ENCODE measurements around the gene PSMA4.
"Not testable (repeated sequence)": the region's sequence is repeated elsewhere in the genome, so short reads cannot be mapped to it uniquely, and the experiment has no call there.

Gene PSMA4

GRCh38 chr15:78540141-78540870 is at the start of gene PSMA4:
PSMA4 (plus strand) TSS chr15:78540444; CDS start chr15:78541928, 1,484 bp downstream.
- peak; percentile 93 for DNase-seq

GRCh38 chr15:78492872-78493271 is 47.4 kb upstream of the PSMA4 start:
- no peak for DNase-seq

- DNase-seq, result no peak
These were observed 38.4 kb upstream of the PSMA4 start for GRCh38 chr15:78501857-78502256.

- DNase-seq, result no peak
These were observed 37.6 kb upstream of the PSMA4 start for GRCh38 chr15:78502641-78503040.

GRCh38 chr15:78506971-78507830 is 33.0 kb upstream of the PSMA4 start, which contains the start of gene HYKK:
HYKK (plus strand) TSS chr15:78507577; CDS start chr15:78513089, 5,512 bp downstream.
- peak; percentile 80 for DNase-seq

GRCh38 chr15:78507831-78508160 is 32.4 kb upstream of the PSMA4 start:
- DNase-seq, result no peak

GRCh38 chr15:78508272-78508671 is 32.0 kb upstream of the PSMA4 start:
- DNase-seq, result no peak

- peak; percentile 3 for DNase-seq
These were observed 30.4 kb upstream of the PSMA4 start for GRCh38 chr15:78509726-78510312.

- not testable (repeated sequence) for DNase-seq
These were observed 20.2 kb upstream of the PSMA4 start for GRCh38 chr15:78520035-78520434.

GRCh38 chr15:78524230-78524629 is 16.0 kb upstream of the PSMA4 start:
- no peak for DNase-seq

GRCh38 chr15:78527325-78527724 is 12.9 kb upstream of the PSMA4 start:
- DNase-seq, result no peak

GRCh38 chr15:78533331-78533730 is 6.9 kb upstream of the PSMA4 start:
- DNase-seq, result no peak

- DNase-seq, result no peak
These were observed 4.1 kb upstream of the PSMA4 start for GRCh38 chr15:78536134-78536533.

- DNase-seq, result no peak
These were observed 2.9 kb upstream of the PSMA4 start for GRCh38 chr15:78537266-78537905.

GRCh38 chr15:78538358-78538757 is 1.9 kb upstream of the PSMA4 start:
- DNase-seq, result no peak

- not testable (repeated sequence) for DNase-seq
These were observed 642 bp upstream of the PSMA4 start for GRCh38 chr15:78539464-78540140.

- DNase-seq, result peak; percentile 19
These were observed 863 bp downstream of the PSMA4 start for GRCh38 chr15:78540871-78541743.

- DNase-seq, result no peak
These were observed 1.4 kb downstream of the PSMA4 start for GRCh38 chr15:78541744-78542034.

- no peak for DNase-seq
These were observed 2.4 kb downstream of the PSMA4 start for GRCh38 chr15:78542647-78543046.

- DNase-seq, result no peak
These were observed 9.9 kb downstream of the PSMA4 start for GRCh38 chr15:78550194-78550593.

- no peak for DNase-seq
These were observed 10.6 kb downstream of the PSMA4 start for GRCh38 chr15:78550815-78551214.

GRCh38 chr15:78551902-78552301 is 11.7 kb downstream of the PSMA4 start:
- DNase-seq, result no peak
